B cell (primary cell): ENCODE data around the gene IRX4. TPM values are rescaled to one million over a fixed set of nuclear protein-coding genes. Genes with fewer than 3 reads are reported as not detected.

ENCODE experiments used
- ATAC-seq: fragments of 200-7000 bp; cut with Tn5 transposase; one replicate; pipeline ENCODE4 v1.10.0; 2021; ENCODE audit warnings: low read depth, mild to moderate bottlenecking, moderate number of reproducible peaks, moderate library complexity
- CTCF ChIA-PET: fragments of 350-600 bp; sonication (Branson Sonifier 250); formaldehyde crosslinking; loops from one replicate; lab custom pipeline; 2021; ENCODE audit warnings: antibody characterized with exemption, inconsistent platforms; lab: Charles Lee
- POLR2A ChIA-PET: fragments of 350-600 bp; sonication (Branson Sonifier 250); formaldehyde crosslinking; loops from one replicate; lab custom pipeline; 2021; ENCODE audit warnings: antibody characterized with exemption; lab: Charles Lee
- DNase-seq: peaks from one replicate; pipeline ENCODE4 v3.0.0; 2013
- H2AFZ ChIP-seq: 2 replicates; pipeline ENCODE4 v1.6.1; 2012; ENCODE audit warnings: mild to moderate bottlenecking, low read depth, low read length; ENCODE audit not compliant: insufficient read depth, poor library complexity, severe bottlenecking
- H3K27ac ChIP-seq, 2 donors: 1 replicate in 1 of 2; 2 replicates in 1 of 2; pipeline ENCODE4 v1.5.1; 2012 to 2013; ENCODE audit warnings: low read length in 2 of 2, mild to moderate bottlenecking in 2 of 2, moderate library complexity in 1 of 2
- H3K27me3 ChIP-seq, 4 experiments: fragments of 200-600 bp in 1 of 4; sonication (generic) in 1 of 4; replicated peaks in 1 of 4; 1 replicate in 2 of 4; 2 replicates in 2 of 4; pipeline versions ENCODE4 v1.6.1 to v1.7.0; 2013 to 2016; ENCODE audit warnings: low read length in 3 of 4, mild to moderate bottlenecking in 2 of 4, mixed read lengths in 1 of 4, moderate library complexity in 1 of 4; ENCODE audit not compliant: insufficient read depth in 4 of 4, control insufficient read depth in 3 of 4; ENCODE audit errors: control extremely low read depth in 1 of 4
- H3K36me3 ChIP-seq, 2 experiments: replicated peaks in 1 of 2; 1 replicate in 1 of 2; 2 replicates in 1 of 2; pipeline versions ENCODE4 v1.6.1 to v1.7.1; 2013; ENCODE audit warnings: low read length in 1 of 2; ENCODE audit not compliant: insufficient read depth in 2 of 2, control insufficient read depth in 1 of 2; ENCODE audit errors: control extremely low read depth in 1 of 2, extremely low read depth in 1 of 2
- H3K4me1 ChIP-seq, 2 donors: fragments of 200-600 bp in 1 of 2; sonication (generic) in 1 of 2; 1 replicate in 1 of 2; 2 replicates in 1 of 2; pipeline versions ENCODE4 v1.5.1 to v1.6.1; 2013 to 2017; ENCODE audit warnings: low read length in 2 of 2; ENCODE audit not compliant: control insufficient read depth in 2 of 2, insufficient read depth in 2 of 2
- H3K4me2 ChIP-seq: replicated peaks from 2 replicates; pipeline ENCODE3; 2012; ENCODE audit warnings: mild to moderate bottlenecking, low read depth, low read length; ENCODE audit not compliant: poor library complexity, severe bottlenecking
- H3K4me3 ChIP-seq, 5 experiments: fragments of 200-600 bp in 1 of 5; sonication (generic) in 1 of 5; 1 replicate in 3 of 5; 2 replicates in 2 of 5; pipeline versions ENCODE4 v1.5.1 to v1.7.0; 2011 to 2016; ENCODE audit warnings: low read length in 4 of 5, mild to moderate bottlenecking in 4 of 5, low read depth in 2 of 5, control low read depth in 1 of 5, moderate library complexity in 1 of 5; ENCODE audit not compliant: insufficient read depth in 1 of 5; ENCODE audit errors: control extremely low read depth in 1 of 5, extremely low read depth in 1 of 5
- H3K79me2 ChIP-seq: fragments of 200-600 bp; sonication (generic); one replicate; pipeline ENCODE4 v1.6.0; 2016; ENCODE audit warnings: low read length; ENCODE audit not compliant: control insufficient read depth, insufficient read depth
- H3K9ac ChIP-seq: fragments of 200-600 bp; sonication (generic); 2 replicates; pipeline ENCODE4 v1.6.1; 2017; ENCODE audit warnings: mild to moderate bottlenecking, low read length, moderate library complexity
- H3K9me3 ChIP-seq, 3 donors: one replicate each; pipeline versions ENCODE4 v1.6.1 to v1.7.1; 2013; ENCODE audit warnings: low read length in 2 of 3; ENCODE audit not compliant: control insufficient read depth in 2 of 3, insufficient read depth in 1 of 3; ENCODE audit errors: control extremely low read depth in 1 of 3
- H4K20me1 ChIP-seq: 2 replicates; pipeline ENCODE4 v1.6.0; 2012; ENCODE audit warnings: mild to moderate bottlenecking, low read length; ENCODE audit not compliant: insufficient read depth, control insufficient read depth, poor library complexity, severe bottlenecking
- H3K27ac Mint-ChIP-seq: one replicate; pipeline ENCODE4 v1.8.0; 2021; ENCODE audit warnings: mixed read lengths
- H3K27me3 Mint-ChIP-seq: one replicate; pipeline ENCODE4 v1.8.0; 2021; ENCODE audit warnings: mixed read lengths
- H3K4me1 Mint-ChIP-seq: one replicate; pipeline ENCODE4 v1.8.0; 2021; ENCODE audit warnings: mixed read lengths
- H3K4me3 Mint-ChIP-seq: one replicate; pipeline ENCODE4 v1.8.0; 2021; ENCODE audit warnings: mixed read lengths
- H3K9me3 Mint-ChIP-seq: one replicate; pipeline ENCODE4 v1.8.0; 2022; ENCODE audit warnings: mixed read lengths; ENCODE audit not compliant: insufficient read depth
- EZH2 ChIP-seq: IDR thresholded peaks from 2 replicates; pipeline ENCODE4 v1.6.1; 2012; ENCODE audit warnings: borderline replicate concordance, low read depth, mild to moderate bottlenecking, moderate library complexity, low read length; ENCODE audit not compliant: insufficient read depth, poor library complexity, severe bottlenecking
- whole genome bisulfite sequencing: methylation state at CpG from one replicate; pipeline ENCODE4 v1.1.5; 2013; ENCODE audit warnings: missing lambda C conversion rate; ENCODE audit not compliant: insufficient coverage; 5-methylcytosine and 5-hydroxymethylcytosine counted together
- intact Hi-C: fragments of 100-400 bp; cut with micrococcal nuclease; formaldehyde crosslinking; loops from one replicate; pipeline ENCODE4 v1.10.0; 2022
- polyA plus RNA-seq: library from polyadenylated mRNA; depleted of rRNA; stranded (reverse); fragments of >200 nt; gene quantifications from 2 replicates; pipeline ENCODE4 v1.2.3, GENCODE V29; 2012
- total RNA-seq, 2 donors: library from RNA; stranded (reverse); fragments of 120-200 nt in 1 of 2; gene quantifications; 1 replicate in 1 of 2; 2 replicates in 1 of 2; pipeline versions ENCODE4 v1.2.3 to v1.2.4, GENCODE V29; 2013 to 2022
- TF ChIP-seq, protein P1 (sequence below): fragments of 200-600 bp; IDR thresholded peaks from one replicate; pipeline ENCODE4 v1.8.0; 2022; ENCODE audit warnings: antibody characterized with exemption, mild to moderate bottlenecking

Gene IRX4
- total and polyA plus RNA-seq, 2 donors (not counting 1 experiment from before 2014, with no cell fraction given): not detected

DNA sequence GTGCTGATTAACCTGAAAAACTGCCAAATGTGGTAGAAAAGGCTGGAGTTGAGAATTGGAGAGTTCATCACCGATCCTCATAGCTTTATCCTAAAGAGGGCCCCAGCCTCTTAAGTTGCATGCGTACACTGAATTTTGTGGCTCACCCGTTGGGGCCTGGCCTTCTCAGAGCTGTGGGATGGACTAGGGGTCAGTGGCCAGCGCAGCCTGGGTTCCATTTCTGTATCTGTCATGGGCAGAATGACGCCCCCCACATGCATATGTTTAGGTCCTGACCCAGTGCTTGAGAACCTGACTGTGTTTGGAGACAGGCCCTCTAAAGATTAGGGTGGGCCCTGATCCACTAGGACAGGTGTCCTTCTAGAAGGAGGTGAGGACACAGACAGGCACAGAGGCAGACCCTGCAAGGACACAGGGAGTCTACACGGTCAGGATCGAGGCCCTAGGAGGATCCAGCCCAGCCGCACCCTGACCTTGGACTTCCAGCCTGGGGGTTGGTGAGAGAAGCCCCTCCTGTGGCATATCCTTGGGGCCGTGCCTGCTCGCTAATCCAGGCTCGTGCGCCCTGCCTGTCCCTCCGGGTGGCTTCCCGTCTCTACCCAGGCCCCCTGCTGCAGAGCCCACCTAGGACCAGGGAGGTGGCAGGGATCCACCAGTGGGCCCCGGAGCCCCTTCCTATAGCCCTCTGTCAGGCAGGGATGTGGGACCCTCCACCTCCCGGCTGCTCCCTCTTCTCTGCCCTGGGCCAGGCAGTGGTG lies 49.3 kb downstream of the IRX4 start:
- no peak overlapping the region for H3K4me2 ChIP-seq
- no peak overlapping the region for H3K27ac Mint-ChIP-seq
- no peaks in the 10 kb centered on the region for H3K4me1 Mint-ChIP-seq
- H3K9ac ChIP-seq: no peak overlapping the region
- no peaks in the 10 kb centered on the region for H3K9me3 ChIP-seq
- intact Hi-C loops: no loop called here
- ATAC-seq: no peak
- no peak for DNase-seq
- WGBS: 93% methylated on average over 16 of the region's 16 CpGs
- no peaks in the 10 kb centered on the region for H3K9me3 Mint-ChIP-seq
- ChIA-PET POLR2A (no interaction called here), CTCF (no interaction called here)
- TF ChIP-seq, protein P1, sequence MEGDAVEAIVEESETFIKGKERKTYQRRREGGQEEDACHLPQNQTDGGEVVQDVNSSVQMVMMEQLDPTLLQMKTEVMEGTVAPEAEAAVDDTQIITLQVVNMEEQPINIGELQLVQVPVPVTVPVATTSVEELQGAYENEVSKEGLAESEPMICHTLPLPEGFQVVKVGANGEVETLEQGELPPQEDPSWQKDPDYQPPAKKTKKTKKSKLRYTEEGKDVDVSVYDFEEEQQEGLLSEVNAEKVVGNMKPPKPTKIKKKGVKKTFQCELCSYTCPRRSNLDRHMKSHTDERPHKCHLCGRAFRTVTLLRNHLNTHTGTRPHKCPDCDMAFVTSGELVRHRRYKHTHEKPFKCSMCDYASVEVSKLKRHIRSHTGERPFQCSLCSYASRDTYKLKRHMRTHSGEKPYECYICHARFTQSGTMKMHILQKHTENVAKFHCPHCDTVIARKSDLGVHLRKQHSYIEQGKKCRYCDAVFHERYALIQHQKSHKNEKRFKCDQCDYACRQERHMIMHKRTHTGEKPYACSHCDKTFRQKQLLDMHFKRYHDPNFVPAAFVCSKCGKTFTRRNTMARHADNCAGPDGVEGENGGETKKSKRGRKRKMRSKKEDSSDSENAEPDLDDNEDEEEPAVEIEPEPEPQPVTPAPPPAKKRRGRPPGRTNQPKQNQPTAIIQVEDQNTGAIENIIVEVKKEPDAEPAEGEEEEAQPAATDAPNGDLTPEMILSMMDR: no peak
- no peak for TF ChIP-seq EZH2
- H3K27ac ChIP-seq: no peak overlapping the region
- no peak overlapping the region for H3K4me3 Mint-ChIP-seq
- no peak overlapping the region for H3K4me3 ChIP-seq
- no peaks in the 10 kb centered on the region for H4K20me1 ChIP-seq
- no peaks in the 10 kb centered on the region for H3K36me3 ChIP-seq
- no peaks in the 10 kb centered on the region for H3K79me2 ChIP-seq
- no peak overlapping the region for H2AFZ ChIP-seq
- H3K27me3 ChIP-seq: no peaks in the 10 kb centered on the region
- no peaks in the 10 kb centered on the region for H3K4me1 ChIP-seq
- peaks cover 7% of the 10 kb centered on the region for H3K27me3 Mint-ChIP-seq

DNA sequence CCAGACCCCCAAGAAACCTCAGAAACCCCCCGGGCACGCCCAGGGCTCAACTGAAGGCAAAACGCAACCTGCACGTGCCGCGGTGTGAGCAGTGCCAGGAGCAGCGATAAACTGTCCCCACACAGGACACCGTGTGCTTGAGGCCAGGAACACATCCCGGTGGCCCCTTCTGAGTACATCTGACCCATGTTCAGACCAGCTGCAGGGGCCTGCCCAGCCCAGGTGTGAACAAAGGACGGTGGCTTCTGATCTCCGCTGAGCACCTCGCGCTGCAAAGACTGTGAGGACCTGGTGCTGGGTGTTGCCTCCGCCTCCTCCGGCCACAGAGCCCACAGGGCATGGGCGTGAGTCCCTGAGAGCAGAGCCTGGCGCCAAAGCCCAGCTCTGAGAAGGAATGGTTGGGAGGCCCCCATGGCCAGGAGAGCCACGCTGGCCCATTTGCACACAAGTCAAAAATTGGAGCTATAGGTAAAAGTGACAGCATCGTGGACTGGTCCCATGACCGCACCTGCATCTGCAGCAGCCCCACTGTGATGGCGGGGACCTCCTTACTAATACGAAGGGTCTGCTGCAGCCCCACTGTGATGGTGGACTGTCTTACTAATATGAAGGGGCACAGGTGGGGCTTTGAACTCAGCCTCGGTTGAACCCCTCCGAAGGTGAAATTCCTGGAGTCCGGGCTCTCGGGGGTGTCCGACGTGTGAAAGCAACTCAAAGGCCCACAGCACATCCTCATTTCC lies 50.0 kb downstream of the IRX4 start:
- H3K27me3 Mint-ChIP-seq: peaks cover 5% of the 10 kb centered on the region
- Histone ChIP-seq H3K4me3 (no peak overlapping the region), H3K4me2 (no peak overlapping the region), H3K79me2 (no peaks in the 10 kb centered on the region), H4K20me1 (no peaks in the 10 kb centered on the region), H2AFZ (no peak overlapping the region), H3K9me3 (peaks cover 0 to 1% (median 0%) of the 10 kb centered on the region in 3 donors), H3K4me1 (no peaks in the 10 kb centered on the region), H3K36me3 (no peaks in the 10 kb centered on the region), H3K27ac (no peak overlapping the region), H3K9ac (no peak overlapping the region), H3K27me3 (no peaks in the 10 kb centered on the region)
- no peak overlapping the region for H3K4me3 Mint-ChIP-seq
- DNase-seq (no peak), ATAC-seq (no peak)
- H3K9me3 Mint-ChIP-seq: no peaks in the 10 kb centered on the region
- POLR2A ChIA-PET: no interaction called here
- CTCF ChIA-PET: no interaction called here
- no peak overlapping the region for H3K27ac Mint-ChIP-seq
- 82% methylated on average over 26 of the region's 28 CpGs for WGBS
- TF ChIP-seq, protein P1: no peak
- no peak for TF ChIP-seq EZH2
- H3K4me1 Mint-ChIP-seq: no peaks in the 10 kb centered on the region
- intact Hi-C loops: no loop called here
